Pancreas (tissue), 10 donors: Measurements from ENCODE around the gene AJAP1. TPM values are rescaled to one million over a fixed set of nuclear protein-coding genes. Genes with fewer than 3 reads are reported as not detected.

Source experiments
- ATAC-seq, 4 donors: fragments of 200-7000 bp; cut with Tn5 transposase; one replicate each; pipeline versions ENCODE4 v1.8.0 to v1.9.1; 2020; ENCODE audit warnings: mild to moderate bottlenecking in 4 of 4, moderate library complexity in 4 of 4
- DNase-seq, 6 donors: peaks; one replicate each; pipeline ENCODE4 v3.0.0-alpha.2; 2020
- FAIRE-seq: peaks from 2 replicates; lab custom pipeline; 2012; peaks lifted over from hg19 to GRCh38; lab: Jason Lieb, UNC
- H3K27ac ChIP-seq, 4 donors: fragments of 200-600 bp; sonication (generic); 1 replicate in 3 of 4; 2 replicates in 1 of 4; pipeline versions ENCODE4 v1.5.0 to v1.8.0; 2020
- H3K27me3 ChIP-seq, 4 donors: fragments of 200-600 bp; one replicate each; pipeline ENCODE4 v1.8.0; 2021
- H3K36me3 ChIP-seq, 3 donors: fragments of 200-600 bp; sonication (generic) in 1 of 3; one replicate each; pipeline versions ENCODE4 v1.5.0 to v1.8.0; 2020 to 2021
- H3K4me1 ChIP-seq, 3 donors: fragments of 200-600 bp; one replicate each; pipeline ENCODE4 v1.8.0; 2021
- H3K4me3 ChIP-seq, 4 donors: fragments of 200-600 bp; sonication (generic) in 2 of 4; one replicate each; pipeline versions ENCODE4 v1.5.0 to v1.8.0; 2020 to 2021
- H3K9me3 ChIP-seq, 4 donors: fragments of 200-600 bp; one replicate each; pipeline ENCODE4 v1.8.0; 2021
- WGBS, 2 donors: extraction: QIAGEN DNeasy Blood & Tissue Kit; methylation state at CpG; one replicate each; pipeline ENCODE4 v1.1.7; 2013; 5-methylcytosine and 5-hydroxymethylcytosine counted together
- intact Hi-C, 3 donors: fragments of 100-400 bp; cut with DNase I; formaldehyde crosslinking; loops; one replicate each; pipeline versions ENCODE4 v1.11.1 to v1.14.2; 2022
- polyA plus RNA-seq, 2 donors: library from polyadenylated mRNA; stranded (reverse); fragments of 200-250 nt; gene quantifications; one replicate each; pipeline ENCODE4 v1.2.3, GENCODE V29; 2013
- total RNA-seq, 6 donors: library from RNA; stranded (reverse); fragmentation: NEBNext Ultra II Directional in 4 of 6; extraction: Animal tissue kit (Norgen Biotek cat#: 25700) in 4 of 6; gene quantifications; one replicate each; pipeline versions ENCODE4 v1.2.1 to v1.2.4, GENCODE V29; 2021 to 2023
- TF ChIP-seq, protein P1 (sequence below), 4 donors: fragments of 200-600 bp; sonication (generic) in 3 of 4; IDR thresholded peaks; one replicate each; pipeline versions ENCODE4 v1.5.0 to v1.8.0; 2021; ENCODE audit warnings: antibody characterized with exemption in 4 of 4
- donor health status: healthy with polysubstance abuse.
- donor health status: DM: no; HTN: no; CAD: no; lungs with moderate emphysema.
- donor health status: DM: no; HTN: no; CAD: no.
- donor health status: control.
- donor health status: control.
- donor health status: Bipolar disorder and iron deficiency.
- donor health status: DM: yes; HTN: yes; CAD: no.
- donor health status: DM: no; HTN: no; CAD: no.
- donor health status: DM: no; HTN: no; CAD: no.
- donor health status: DM: yes; HTN: yes; CAD: no.

AJAP1 gene
- total and polyA plus RNA-seq, 8 donors = 0.38 to 4.3 (median 2.2) TPM

GRCh38 chr1:4699376-4700301, 45.2 kb downstream of the AJAP1 start:
- TF ChIP-seq, protein P1, sequence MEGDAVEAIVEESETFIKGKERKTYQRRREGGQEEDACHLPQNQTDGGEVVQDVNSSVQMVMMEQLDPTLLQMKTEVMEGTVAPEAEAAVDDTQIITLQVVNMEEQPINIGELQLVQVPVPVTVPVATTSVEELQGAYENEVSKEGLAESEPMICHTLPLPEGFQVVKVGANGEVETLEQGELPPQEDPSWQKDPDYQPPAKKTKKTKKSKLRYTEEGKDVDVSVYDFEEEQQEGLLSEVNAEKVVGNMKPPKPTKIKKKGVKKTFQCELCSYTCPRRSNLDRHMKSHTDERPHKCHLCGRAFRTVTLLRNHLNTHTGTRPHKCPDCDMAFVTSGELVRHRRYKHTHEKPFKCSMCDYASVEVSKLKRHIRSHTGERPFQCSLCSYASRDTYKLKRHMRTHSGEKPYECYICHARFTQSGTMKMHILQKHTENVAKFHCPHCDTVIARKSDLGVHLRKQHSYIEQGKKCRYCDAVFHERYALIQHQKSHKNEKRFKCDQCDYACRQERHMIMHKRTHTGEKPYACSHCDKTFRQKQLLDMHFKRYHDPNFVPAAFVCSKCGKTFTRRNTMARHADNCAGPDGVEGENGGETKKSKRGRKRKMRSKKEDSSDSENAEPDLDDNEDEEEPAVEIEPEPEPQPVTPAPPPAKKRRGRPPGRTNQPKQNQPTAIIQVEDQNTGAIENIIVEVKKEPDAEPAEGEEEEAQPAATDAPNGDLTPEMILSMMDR (IDR thresholded peaks at IDR 0.05) = no peak
- no peaks in the 10 kb centered on the region for H3K27me3 ChIP-seq
- H3K36me3 ChIP-seq = no peaks in the 10 kb centered on the region
- ATAC-seq (no peak), DNase-seq (no peak), FAIRE-seq (no peak)
- intact Hi-C loops = no loop called here
- 67 to 80% methylated on average over 21 of the region's 21 CpGs for WGBS, 2 donors
- H3K4me3 ChIP-seq = no peak overlapping the region
- no peaks in the 10 kb centered on the region for H3K9me3 ChIP-seq
- H3K27ac ChIP-seq = no peak overlapping the region
- H3K4me1 ChIP-seq = no peaks in the 10 kb centered on the region

GRCh38 chr1:4700801-4701200, 46.4 kb downstream of the AJAP1 start:
- DNase-seq (no peak), FAIRE-seq (no peak), ATAC-seq (no peak)
- H3K27me3 ChIP-seq = no peaks in the 10 kb centered on the region
- TF ChIP-seq, protein P1 (IDR thresholded peaks at IDR 0.05) = no peak
- intact Hi-C loops = no loop called here
- no peaks in the 10 kb centered on the region for H3K4me1 ChIP-seq
- WGBS, 2 donors = 37 to 54% methylated on average over 13 of the region's 13 CpGs
- H3K4me3 ChIP-seq = no peak overlapping the region
- H3K9me3 ChIP-seq = no peaks in the 10 kb centered on the region
- H3K27ac ChIP-seq = no peak overlapping the region
- H3K36me3 ChIP-seq = no peaks in the 10 kb centered on the region

DNA sequence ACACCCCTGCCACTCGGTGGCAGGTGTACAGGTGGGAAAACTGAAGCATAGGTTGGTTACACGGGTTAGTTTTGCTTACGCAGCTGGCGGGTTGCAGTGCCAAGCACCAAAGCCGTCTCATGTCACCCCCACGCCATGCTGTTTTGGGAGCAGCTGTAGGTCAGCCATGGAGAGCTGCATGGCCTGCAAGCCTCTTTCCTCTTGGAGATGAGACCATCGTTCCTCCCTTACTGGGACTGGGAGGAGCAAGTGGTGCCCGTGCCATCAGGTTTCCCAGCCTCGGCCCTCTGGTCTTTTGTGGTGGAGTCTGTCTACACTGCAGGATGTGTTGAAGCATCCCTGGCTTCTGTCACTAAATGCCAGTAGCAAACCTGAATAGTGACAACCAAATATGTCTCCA, 46.9 kb downstream of the AJAP1 start:
- Histone ChIP-seq H3K9me3 (no peaks in the 10 kb centered on the region), H3K27ac (no peak overlapping the region), H3K27me3 (no peaks in the 10 kb centered on the region), H3K36me3 (no peaks in the 10 kb centered on the region), H3K4me1 (no peaks in the 10 kb centered on the region), H3K4me3 (no peak overlapping the region)
- 48 to 68% methylated on average over 9 of the region's 9 CpGs for WGBS, 2 donors
- TF ChIP-seq, protein P1 (IDR thresholded peaks at IDR 0.05) = no peak
- intact Hi-C loops = no loop called here
- ATAC-seq (no peak), DNase-seq (no peak), FAIRE-seq (no peak)

GRCh38 chr1:4702464-4702863, 48.1 kb downstream of the AJAP1 start:
- H3K9me3 ChIP-seq = no peaks in the 10 kb centered on the region
- no peak overlapping the region for H3K4me3 ChIP-seq
- DNase-seq = no peak
- TF ChIP-seq, protein P1 (IDR thresholded peaks at IDR 0.05) = no peak
- WGBS, 2 donors = 79 to 86% methylated on average over 12 of the region's 12 CpGs
- H3K36me3 ChIP-seq = no peaks in the 10 kb centered on the region
- no peak overlapping the region for H3K27ac ChIP-seq
- ATAC-seq = no peak
- H3K4me1 ChIP-seq = no peaks in the 10 kb centered on the region
- no peaks in the 10 kb centered on the region for H3K27me3 ChIP-seq
- no peak for FAIRE-seq
- intact Hi-C loops = no loop called here

DNA sequence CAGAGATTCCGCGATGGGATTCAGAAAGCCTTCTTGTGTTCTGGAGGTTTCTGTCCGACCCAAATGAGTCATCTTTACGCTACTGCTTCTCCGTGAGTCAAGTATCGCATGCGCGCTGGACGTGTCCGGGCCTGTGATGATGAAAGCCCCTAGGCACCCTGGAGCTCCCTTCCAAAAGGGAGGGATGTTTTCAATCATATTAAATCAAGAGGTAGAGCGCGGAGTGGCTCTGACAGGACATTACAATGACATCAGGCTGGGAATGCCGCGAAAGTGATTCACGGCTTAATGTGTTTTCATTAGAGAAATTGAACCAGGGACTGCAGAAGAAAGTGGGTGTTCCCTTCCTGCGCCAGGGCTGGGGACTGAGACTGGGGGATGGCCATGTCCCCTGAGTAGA, 48.5 kb downstream of the AJAP1 start:
- Histone ChIP-seq H3K4me3 (no peak overlapping the region), H3K36me3 (no peaks in the 10 kb centered on the region), H3K4me1 (no peaks in the 10 kb centered on the region), H3K27ac (no peak overlapping the region), H3K9me3 (no peaks in the 10 kb centered on the region), H3K27me3 (no peaks in the 10 kb centered on the region)
- no peak for ATAC-seq
- DNase-seq = no peak
- FAIRE-seq = no peak
- 79 to 88% methylated on average over 16 of the region's 16 CpGs for WGBS, 2 donors
- TF ChIP-seq, protein P1 (IDR thresholded peaks at IDR 0.05) = no peak
- intact Hi-C loops = no loop called here
